Keratinocyte (primary cell): Measurements from ENCODE around the gene MYCBP2. TPM values are rescaled to one million over a fixed set of nuclear protein-coding genes. Genes with fewer than 3 reads are reported as not detected.

ENCODE experiments used
- DNase-seq: peaks from one replicate; pipeline ENCODE4 v3.0.0-alpha.2; 2011; ENCODE audit warnings: low read depth, missing footprints, low spot score
- FAIRE-seq: peaks from 2 replicates; lab custom pipeline; 2011; peaks lifted over from hg19 to GRCh38; lab: Jason Lieb, UNC
- H2AFZ ChIP-seq: 2 replicates; pipeline ENCODE4 v1.6.0; 2012; ENCODE audit warnings: low read length, control low read depth, inconsistent platforms; ENCODE audit not compliant: control insufficient read depth
- H3K27ac ChIP-seq: 2 replicates; pipeline ENCODE4 v1.5.1; 2011; ENCODE audit warnings: low read length; ENCODE audit not compliant: control insufficient read depth, insufficient read depth
- H3K27me3 ChIP-seq: 3 replicates; pipeline ENCODE4 v1.6.0; 2011; ENCODE audit warnings: low read length; ENCODE audit not compliant: control insufficient read depth, insufficient read depth; ENCODE audit errors: extremely low read depth
- H3K36me3 ChIP-seq, 2 experiments: 2 replicates in 1 of 2; 3 replicates in 1 of 2; pipeline ENCODE4 v1.5.1; 2011; ENCODE audit warnings: low read length in 2 of 2, mild to moderate bottlenecking in 1 of 2; ENCODE audit not compliant: control insufficient read depth in 2 of 2, insufficient read depth in 2 of 2; ENCODE audit errors: extremely low read depth in 1 of 2
- H3K4me1 ChIP-seq: 3 replicates; pipeline ENCODE4 v1.5.1; 2011; ENCODE audit warnings: low read length; ENCODE audit not compliant: control insufficient read depth, insufficient read depth; ENCODE audit errors: extremely low read depth
- H3K4me2 ChIP-seq: 3 replicates; pipeline ENCODE4 v1.6.0; 2011; ENCODE audit warnings: low read depth, low read length; ENCODE audit not compliant: control insufficient read depth, insufficient read depth; ENCODE audit errors: extremely low read depth
- H3K4me3 ChIP-seq, 3 experiments: fragments of 200-600 bp in 1 of 3; sonication (generic) in 1 of 3; 2 replicates in 2 of 3; 3 replicates in 1 of 3; pipeline ENCODE4 v1.5.1; 2011 to 2016; ENCODE audit warnings: low read length in 3 of 3, mild to moderate bottlenecking in 3 of 3, control low read depth in 2 of 3, inconsistent platforms in 1 of 3, low read depth in 1 of 3, mixed read lengths in 1 of 3, mixed run types in 1 of 3, moderate library complexity in 1 of 3; ENCODE audit not compliant: control insufficient read depth in 2 of 3, insufficient read depth in 2 of 3; ENCODE audit errors: extremely low read depth in 1 of 3
- H3K79me2 ChIP-seq: 2 replicates; pipeline ENCODE4 v1.6.0; 2012; ENCODE audit warnings: low read length; ENCODE audit not compliant: control insufficient read depth, insufficient read depth
- H3K9ac ChIP-seq: 3 replicates; pipeline ENCODE4 v1.6.0; 2011; ENCODE audit warnings: low read length; ENCODE audit not compliant: control insufficient read depth, insufficient read depth; ENCODE audit errors: extremely low read depth
- H3K9me1 ChIP-seq: 3 replicates; pipeline ENCODE4 v1.6.0; 2011; ENCODE audit warnings: low read length; ENCODE audit not compliant: control insufficient read depth, insufficient read depth; ENCODE audit errors: extremely low read depth
- H3K9me3 ChIP-seq: 2 replicates; pipeline ENCODE4 v1.5.1; 2012; ENCODE audit warnings: low read depth, low read length; ENCODE audit not compliant: control insufficient read depth
- H4K20me1 ChIP-seq: 3 replicates; pipeline ENCODE4 v1.6.0; 2011; ENCODE audit warnings: low read length; ENCODE audit not compliant: control insufficient read depth, insufficient read depth; ENCODE audit errors: extremely low read depth
- EZH2 ChIP-seq: IDR thresholded peaks from one replicate; pipeline ENCODE4 v1.6.1; 2012; ENCODE audit warnings: inconsistent platforms, mild to moderate bottlenecking, low read length, moderate library complexity
- dilution Hi-C: fragments of 300-500 bp; cut with MboI; formaldehyde crosslinking; loops from one replicate; pipeline ENCODE4 v1.7.0; 2020; ENCODE audit warnings: low sequenced_read_pairs; ENCODE audit not compliant: extremely low pct_ligation_motif_present
- polyA plus RNA-seq, 5 experiments: library from polyadenylated mRNA; depleted of rRNA in 3 of 5; stranded (reverse) in 3 of 5; stranded (forward) in 1 of 5; unstranded in 1 of 5; fragments of >200 nt; gene quantifications; 1 replicate in 1 of 5; 2 replicates in 3 of 5; 3 replicates in 1 of 5; pipeline versions ENCODE4 v1.2.1 to v1.2.3, GENCODE V29; 2011 to 2012; ENCODE audit warnings: missing spikeins in 2 of 5, low read depth in 1 of 5, low replicate concordance in 1 of 5
- TF ChIP-seq, protein P1 (sequence below), 3 experiments: IDR thresholded peaks in 1 of 3; conservative IDR thresholded peaks in 1 of 3; optimal IDR thresholded peaks in 1 of 3; 2 replicates in 2 of 3; 3 replicates in 1 of 3; pipeline versions ENCODE3 to v1.5.1; 2011; ENCODE audit warnings: low read length in 3 of 3, mild to moderate bottlenecking in 3 of 3, moderate library complexity in 2 of 3, control low read depth in 1 of 3, inconsistent platforms in 1 of 3; ENCODE audit not compliant: insufficient read depth in 2 of 3; ENCODE audit errors: extremely low read depth in 1 of 3

The MYCBP2 gene
- polyA plus RNA-seq, 1 donor (not counting 4 experiments of a cell fraction or from before 2014, with no cell fraction given), result 43.8 TPM

GRCh38 chr13:77345150-77345780, 18.4 kb upstream of the MYCBP2 start:
- FAIRE-seq (no peak), DNase-seq (no peak)
- H3K79me2 ChIP-seq, result no peaks in the 10 kb centered on the region
- no peak overlapping the region for H3K9ac ChIP-seq
- no peak for TF ChIP-seq EZH2
- TF ChIP-seq, protein P1, sequence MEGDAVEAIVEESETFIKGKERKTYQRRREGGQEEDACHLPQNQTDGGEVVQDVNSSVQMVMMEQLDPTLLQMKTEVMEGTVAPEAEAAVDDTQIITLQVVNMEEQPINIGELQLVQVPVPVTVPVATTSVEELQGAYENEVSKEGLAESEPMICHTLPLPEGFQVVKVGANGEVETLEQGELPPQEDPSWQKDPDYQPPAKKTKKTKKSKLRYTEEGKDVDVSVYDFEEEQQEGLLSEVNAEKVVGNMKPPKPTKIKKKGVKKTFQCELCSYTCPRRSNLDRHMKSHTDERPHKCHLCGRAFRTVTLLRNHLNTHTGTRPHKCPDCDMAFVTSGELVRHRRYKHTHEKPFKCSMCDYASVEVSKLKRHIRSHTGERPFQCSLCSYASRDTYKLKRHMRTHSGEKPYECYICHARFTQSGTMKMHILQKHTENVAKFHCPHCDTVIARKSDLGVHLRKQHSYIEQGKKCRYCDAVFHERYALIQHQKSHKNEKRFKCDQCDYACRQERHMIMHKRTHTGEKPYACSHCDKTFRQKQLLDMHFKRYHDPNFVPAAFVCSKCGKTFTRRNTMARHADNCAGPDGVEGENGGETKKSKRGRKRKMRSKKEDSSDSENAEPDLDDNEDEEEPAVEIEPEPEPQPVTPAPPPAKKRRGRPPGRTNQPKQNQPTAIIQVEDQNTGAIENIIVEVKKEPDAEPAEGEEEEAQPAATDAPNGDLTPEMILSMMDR (optimal IDR thresholded peaks at IDR 0.05 in 1 of 3, IDR thresholded peaks at IDR 0.05 in 1 of 3, conservative IDR thresholded peaks at IDR 0.05 in 1 of 3; ENCODE audit: extremely low read depth in 1 of 3, insufficient read depth in 2 of 3, low read length in 3 of 3), result no peak
- no peak overlapping the region for H2AFZ ChIP-seq
- H3K27me3 ChIP-seq, result no peaks in the 10 kb centered on the region
- no peaks in the 10 kb centered on the region for H3K9me3 ChIP-seq
- no peak overlapping the region for H3K4me2 ChIP-seq
- no peak overlapping the region for H3K27ac ChIP-seq
- H4K20me1 ChIP-seq, result no peaks in the 10 kb centered on the region
- dilution Hi-C loops, result no loop called here
- H3K9me1 ChIP-seq, result no peaks in the 10 kb centered on the region
- no peaks in the 10 kb centered on the region for H3K4me1 ChIP-seq
- H3K4me3 ChIP-seq, result no peak overlapping the region
- H3K36me3 ChIP-seq, result no peaks in the 10 kb centered on the region

- Histone ChIP-seq H3K27me3 (no peaks in the 10 kb centered on the region), H4K20me1 (no peaks in the 10 kb centered on the region), H3K36me3 (no peaks in the 10 kb centered on the region), H3K9me1 (no peaks in the 10 kb centered on the region), H3K4me3 (no peak overlapping the region), H3K9me3 (no peaks in the 10 kb centered on the region), H3K9ac (no peak overlapping the region), H2AFZ (no peak overlapping the region), H3K4me1 (no peaks in the 10 kb centered on the region), H3K79me2 (no peaks in the 10 kb centered on the region), H3K4me2 (no peak overlapping the region), H3K27ac (no peak overlapping the region)
- FAIRE-seq (no peak), DNase-seq (no peak)
- TF ChIP-seq, protein P1 (optimal IDR thresholded peaks at IDR 0.05 in 1 of 3, IDR thresholded peaks at IDR 0.05 in 1 of 3, conservative IDR thresholded peaks at IDR 0.05 in 1 of 3; ENCODE audit: extremely low read depth in 1 of 3, insufficient read depth in 2 of 3, low read length in 3 of 3), result no peak
- no peak for TF ChIP-seq EZH2
- dilution Hi-C loops, result no loop called here
Observed at GRCh38 chr13:77343841-77344240, 16.9 kb upstream of the MYCBP2 start.
